HG02642 (cell line): Measurements from ENCODE around the gene DOCK4.
"Not testable (repeated sequence)": the region's sequence is repeated elsewhere in the genome, so short reads cannot be mapped to it uniquely, and the experiment has no call there.

Experiments
- ATAC-seq: cut with Tn5 transposase; IDR thresholded peaks from one replicate; pipeline ENCODE4 v1.9.1; 2021; ENCODE audit warnings: mild to moderate bottlenecking; ENCODE audit not compliant: unreplicated experiment, poor library complexity

The DOCK4 gene

GRCh38 chr7:111931016-111931517 is 275.1 kb downstream of the DOCK4 start:
- ATAC-seq = no peak

- no peak for ATAC-seq
Observed at GRCh38 chr7:111929264-111929663, 276.9 kb downstream of the DOCK4 start.

- no peak for ATAC-seq
Observed at GRCh38 chr7:111927353-111928019, 278.7 kb downstream of the DOCK4 start.

- no peak for ATAC-seq
Observed at GRCh38 chr7:111920329-111920728, 285.9 kb downstream of the DOCK4 start.

- ATAC-seq = no peak
Observed at GRCh38 chr7:111919631-111920179, 286.5 kb downstream of the DOCK4 start.

- no peak for ATAC-seq
Observed at GRCh38 chr7:111919164-111919563, 287.0 kb downstream of the DOCK4 start.

- ATAC-seq = no peak
Observed at GRCh38 chr7:111918461-111918860, 287.7 kb downstream of the DOCK4 start.

- ATAC-seq = not testable (repeated sequence)
Observed at GRCh38 chr7:111917404-111917803, 288.8 kb downstream of the DOCK4 start.

- ATAC-seq = no peak
Observed at GRCh38 chr7:111914291-111914690, 291.9 kb downstream of the DOCK4 start.

GRCh38 chr7:111911166-111911961 is 294.8 kb downstream of the DOCK4 start:
- ATAC-seq = no peak

- no peak for ATAC-seq
Observed at GRCh38 chr7:111910656-111911055, 295.5 kb downstream of the DOCK4 start.

GRCh38 chr7:111908673-111909072 is 297.5 kb downstream of the DOCK4 start:
- ATAC-seq = not testable (repeated sequence)

- no peak for ATAC-seq
Observed at GRCh38 chr7:111903797-111904196, 302.4 kb downstream of the DOCK4 start.

- ATAC-seq = no peak
Observed at GRCh38 chr7:111903016-111903415, 303.2 kb downstream of the DOCK4 start.

- no peak for ATAC-seq
Observed at GRCh38 chr7:111900283-111900682, 305.9 kb downstream of the DOCK4 start.

GRCh38 chr7:111895049-111895448 is 311.1 kb downstream of the DOCK4 start:
- ATAC-seq = no peak

GRCh38 chr7:111894518-111894917 is 311.7 kb downstream of the DOCK4 start:
- ATAC-seq = no peak

GRCh38 chr7:111893190-111893589 is 313.0 kb downstream of the DOCK4 start:
- ATAC-seq = no peak

GRCh38 chr7:111892588-111892987 is 313.6 kb downstream of the DOCK4 start:
- ATAC-seq = no peak

GRCh38 chr7:111887734-111888133 is 318.5 kb downstream of the DOCK4 start:
- no peak for ATAC-seq

GRCh38 chr7:111886233-111886632 is 320.0 kb downstream of the DOCK4 start:
- no peak for ATAC-seq
